ENCODE data around the gene ZNF648.
"Not testable (repeated sequence)": the region's sequence is repeated elsewhere in the genome, so short reads cannot be mapped to it uniquely, and the experiment has no call there.

The ZNF648 gene, protein sequence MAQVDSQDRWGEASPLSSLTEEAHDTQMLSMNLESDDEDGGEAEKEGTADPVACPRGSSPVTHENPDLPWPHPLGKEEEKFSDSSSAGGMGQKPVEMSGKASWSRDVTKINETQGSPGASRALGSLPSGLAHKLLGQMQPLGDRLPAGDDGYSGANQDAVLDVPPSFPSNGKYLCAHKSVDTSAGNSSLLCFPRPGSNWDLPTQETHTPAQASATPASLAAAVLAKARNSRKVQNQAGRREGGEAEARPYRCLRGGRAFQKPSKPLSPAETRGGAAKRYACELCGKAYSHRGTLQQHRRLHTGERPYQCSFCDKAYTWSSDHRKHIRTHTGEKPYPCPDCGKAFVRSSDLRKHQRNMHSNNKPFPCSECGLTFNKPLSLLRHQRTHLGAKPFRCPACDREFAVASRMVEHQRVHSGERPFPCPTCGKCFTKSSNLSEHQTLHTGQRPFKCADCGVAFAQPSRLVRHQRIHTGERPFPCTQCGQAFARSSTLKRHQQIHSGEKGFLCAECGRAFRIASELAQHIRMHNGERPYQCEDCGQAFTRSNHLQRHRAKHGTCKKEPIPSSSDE

DNA sequence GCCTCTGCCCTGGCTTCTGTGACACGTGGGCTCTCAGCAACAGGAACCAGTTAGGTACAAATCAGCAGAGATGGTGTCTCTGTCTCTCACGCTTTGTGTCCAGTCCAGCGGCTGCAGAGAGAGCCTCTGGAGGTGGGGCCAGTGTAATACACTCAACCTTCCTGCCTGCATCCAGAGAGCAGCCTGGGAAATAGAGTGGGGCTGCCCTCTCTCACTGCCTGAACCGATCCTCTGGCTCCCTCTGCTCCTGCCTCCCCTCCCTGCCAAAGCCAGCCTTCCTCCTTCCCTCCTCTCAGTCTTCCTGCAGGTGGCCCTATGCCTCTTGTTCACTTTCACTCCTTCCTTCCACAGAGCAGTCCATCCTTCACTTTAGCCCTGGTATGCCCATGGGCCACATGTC is at the start of gene ZNF648:
TSS of gene ZNF648 (minus strand) at position 119 of the 400 bp plus-strand sequence. CDS start 3,702 bp downstream, outside the sequence.
- DNase-seq, result no peak

- DNase-seq, result no peak
Observed at GRCh38 chr1:182110635-182111034, 49.1 kb upstream of the ZNF648 start.

GRCh38 chr1:182109771-182110170 is 48.3 kb upstream of the ZNF648 start:
- DNase-seq, result no peak

DNA sequence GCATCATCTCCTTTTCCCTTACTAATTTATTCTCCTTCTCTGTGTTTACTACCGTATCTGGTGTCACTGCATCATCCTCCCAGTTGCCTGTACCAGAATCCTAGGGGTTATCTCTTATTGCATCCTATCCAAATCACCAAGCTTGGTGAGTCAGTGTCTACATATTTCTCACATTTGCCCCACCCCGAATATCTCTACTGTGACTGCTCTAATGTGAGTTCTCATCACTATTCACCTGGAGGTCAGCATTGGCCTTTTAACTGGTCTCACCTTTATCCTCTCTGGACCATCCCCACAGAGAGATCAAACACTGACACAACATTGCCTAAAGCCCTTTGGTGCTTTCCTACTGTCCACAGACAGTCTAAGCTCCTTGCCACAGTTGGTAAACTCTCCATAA is 45.7 kb upstream of the ZNF648 start:
- DNase-seq, result no peak

DNA sequence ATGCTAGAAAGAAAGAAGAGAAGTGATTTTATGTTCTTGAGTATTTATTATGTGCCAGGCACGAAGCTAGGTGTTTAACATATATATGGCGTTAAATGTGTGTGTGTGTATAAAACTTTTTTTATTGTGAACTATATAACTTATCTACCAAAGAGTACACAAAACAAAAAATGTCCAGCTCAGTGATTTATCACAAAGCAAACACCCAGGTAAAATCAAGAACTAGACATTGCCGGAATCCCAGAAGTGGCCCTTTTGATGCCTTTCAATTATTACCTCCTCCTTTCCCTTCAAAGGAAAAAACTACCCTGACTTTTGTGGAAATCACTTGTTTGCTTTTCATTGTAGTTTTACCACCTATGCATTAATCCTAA is 40.5 kb upstream of the ZNF648 start:
- no peak for DNase-seq

DNA sequence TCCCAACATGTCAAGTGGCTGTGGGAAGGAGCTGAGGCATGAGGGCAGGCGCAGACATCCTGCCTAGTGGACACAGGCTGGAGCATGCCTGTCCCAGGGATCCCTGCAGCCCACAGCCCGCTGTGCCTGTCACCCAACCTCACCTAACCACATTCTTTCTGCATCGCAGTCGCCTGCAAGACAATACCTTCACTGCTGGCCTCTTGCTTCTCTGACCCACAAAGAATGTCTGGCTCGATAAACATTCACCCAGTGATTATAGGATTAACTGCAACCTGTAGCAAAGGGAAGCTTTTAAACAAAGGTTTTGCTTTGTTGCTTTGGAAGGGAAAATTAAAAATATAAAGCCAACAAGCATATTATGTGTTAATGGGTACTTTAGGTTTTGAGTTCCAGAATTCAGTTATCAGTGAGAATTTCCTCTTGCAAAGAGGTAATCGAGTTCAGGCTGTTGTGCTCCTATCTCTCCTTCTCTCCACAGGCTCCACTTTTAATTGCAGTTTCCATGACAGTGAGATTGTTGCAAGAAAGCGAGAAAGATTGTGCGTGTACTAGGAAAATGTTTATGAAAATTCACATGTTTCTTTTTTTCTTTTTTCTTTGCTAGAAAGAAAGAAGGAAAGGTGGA is 40.0 kb upstream of the ZNF648 start:
- DNase-seq, result no peak

DNA sequence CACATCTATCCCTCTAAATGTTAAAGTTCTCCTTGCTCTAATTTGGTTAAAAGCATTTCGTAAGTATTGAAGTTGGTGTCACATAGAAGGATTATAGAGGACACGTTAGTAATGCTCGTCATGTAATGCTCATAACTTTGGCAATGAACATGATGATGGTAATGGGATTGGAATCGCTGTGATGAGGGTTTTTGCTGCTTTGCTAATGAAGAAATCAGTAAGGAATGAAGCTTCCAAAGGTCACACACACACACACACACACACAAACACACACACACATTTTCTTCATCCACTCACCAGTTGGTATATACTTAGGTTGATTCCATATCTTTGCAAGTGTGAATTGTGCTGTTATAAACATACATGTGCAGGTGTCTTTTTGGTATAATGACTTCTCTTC is 36.8 kb upstream of the ZNF648 start:
- no peak for DNase-seq

DNA sequence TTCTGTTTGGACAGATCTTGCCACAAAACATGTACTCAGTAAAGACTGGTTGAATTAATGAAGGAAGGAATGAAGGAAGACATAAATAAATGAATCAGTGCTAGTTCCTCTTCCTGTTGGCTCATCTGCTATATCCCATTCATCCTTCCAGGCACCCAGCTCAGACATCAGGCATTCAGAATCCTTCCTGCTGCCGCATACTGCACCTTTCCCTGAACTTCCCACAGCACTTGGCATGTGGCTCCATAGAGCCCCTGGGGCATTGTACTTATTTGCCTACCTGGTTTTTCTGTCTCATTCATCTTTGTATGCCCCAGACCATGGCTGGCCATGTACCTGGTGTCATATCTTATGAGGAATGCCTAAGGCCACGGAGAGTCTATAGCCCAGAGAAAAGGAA is 34.4 kb upstream of the ZNF648 start:
- DNase-seq, result no peak

DNA sequence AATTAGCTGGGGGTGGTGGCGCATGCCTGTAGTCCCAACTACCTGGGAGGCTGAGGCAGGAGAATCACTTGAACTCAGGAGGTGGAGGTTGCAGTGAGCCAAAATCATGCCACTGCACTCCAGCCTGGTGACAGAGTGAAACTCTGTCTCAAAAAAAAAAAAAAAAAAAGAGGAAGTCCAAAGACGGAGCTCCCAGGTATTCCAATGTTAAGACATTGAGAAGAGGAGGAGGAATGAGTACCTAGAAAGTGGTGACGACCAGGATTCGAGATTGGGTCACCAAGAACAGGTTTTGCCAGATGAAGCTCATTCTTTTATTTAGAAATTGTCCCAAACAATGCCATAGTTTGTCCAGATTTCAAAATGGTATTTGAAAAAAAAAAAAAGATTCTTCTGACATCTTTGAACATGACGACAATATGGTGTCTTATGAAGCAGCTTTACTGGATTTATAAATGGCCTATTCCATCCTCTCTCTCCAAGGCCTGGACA is 33.0 kb upstream of the ZNF648 start:
- not testable (repeated sequence) for DNase-seq

GRCh38 chr1:182093781-182094180 is 32.3 kb upstream of the ZNF648 start:
- DNase-seq, result no peak

DNA sequence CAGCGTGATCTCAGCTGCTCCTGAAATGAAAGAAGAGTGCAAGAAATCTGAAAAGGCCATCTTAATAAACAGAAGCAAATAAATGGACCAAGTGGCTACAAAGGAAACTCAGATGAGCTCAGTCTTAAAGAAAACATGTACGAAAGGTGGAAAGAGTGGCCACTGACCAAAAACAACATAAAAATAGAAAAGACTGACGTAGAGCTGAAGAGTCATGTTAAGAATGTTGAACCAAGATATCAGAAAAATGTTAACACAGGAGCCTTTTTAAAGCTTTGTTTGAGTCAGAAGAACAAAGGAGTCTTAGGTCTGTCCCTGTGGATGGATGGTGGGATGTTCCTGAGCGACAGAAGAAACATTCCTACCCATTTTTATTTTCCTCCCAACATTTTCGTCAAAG is 30.8 kb upstream of the ZNF648 start:
- DNase-seq, result no peak

- DNase-seq, result no peak
Observed at GRCh38 chr1:182091083-182091482, 29.6 kb upstream of the ZNF648 start.

GRCh38 chr1:182087719-182088350 is 26.3 kb upstream of the ZNF648 start:
- no peak for DNase-seq

GRCh38 chr1:182087304-182087703 is 25.8 kb upstream of the ZNF648 start:
- DNase-seq, result no peak

DNA sequence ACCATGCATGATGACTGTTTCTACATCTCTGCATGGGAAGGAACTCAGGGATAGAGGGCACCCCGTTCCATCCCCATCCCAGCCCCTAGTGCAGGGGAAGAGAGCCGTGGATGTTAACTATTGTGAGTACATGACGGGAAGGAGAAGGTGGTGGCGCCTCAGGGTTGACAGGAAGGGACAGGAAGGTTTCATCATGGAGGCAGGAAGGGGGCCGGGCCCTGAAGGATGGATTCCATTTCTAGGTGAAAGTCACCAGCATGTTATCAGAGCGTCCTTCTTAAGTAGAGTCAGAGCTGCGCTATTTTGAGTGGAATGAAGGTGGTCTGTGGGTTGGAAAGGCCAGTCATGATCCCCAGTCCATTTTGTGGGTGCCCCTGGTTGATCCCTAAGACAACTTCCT is 25.1 kb upstream of the ZNF648 start:
- no peak for DNase-seq

GRCh38 chr1:182086136-182086535 is 24.6 kb upstream of the ZNF648 start:
- no peak for DNase-seq

- DNase-seq, result no peak
Observed at GRCh38 chr1:182085726-182086125, 24.2 kb upstream of the ZNF648 start.

- DNase-seq, result peak; percentile 16
Observed at GRCh38 chr1:182084487-182085316, 23.2 kb upstream of the ZNF648 start.

GRCh38 chr1:182083851-182084486 is 22.5 kb upstream of the ZNF648 start:
- DNase-seq, result no peak

DNA sequence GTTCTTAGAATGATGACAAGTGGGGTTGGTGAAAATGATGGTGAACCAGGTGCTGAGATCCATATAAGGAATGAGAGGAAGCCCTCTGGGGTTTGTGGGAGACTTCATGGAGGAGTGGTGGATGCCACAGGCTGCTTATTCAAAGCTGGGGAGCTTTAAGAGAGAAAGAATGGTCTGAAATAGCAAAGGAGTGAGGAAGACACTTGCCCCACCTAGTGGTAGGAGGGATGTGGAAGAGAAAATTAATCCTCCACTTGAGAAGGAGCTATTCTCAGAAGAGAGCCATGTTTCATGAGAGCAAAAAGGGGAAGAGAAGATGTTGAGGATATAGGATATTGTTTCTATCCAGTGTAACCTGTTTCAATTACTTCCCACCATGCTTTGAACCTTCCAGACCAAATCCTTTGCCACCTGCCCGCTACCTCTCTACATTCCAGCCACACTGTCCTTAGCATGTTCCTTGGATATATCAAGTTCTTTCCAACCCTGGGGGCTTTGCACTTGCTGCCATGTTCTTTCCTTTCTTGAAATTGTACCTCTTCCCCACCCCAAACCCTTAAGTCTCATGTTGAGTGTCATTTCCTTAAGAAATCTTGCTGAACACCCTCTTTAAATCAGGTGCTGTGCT is 19.6 kb upstream of the ZNF648 start:
- DNase-seq, result no peak

GRCh38 chr1:182080040-182080439 is 18.5 kb upstream of the ZNF648 start:
- no peak for DNase-seq

GRCh38 chr1:182071924-182072323 is 10.4 kb upstream of the ZNF648 start:
- no peak for DNase-seq

All from NCI-H2081 treated with DMSO at 0.1 percent for 48 hours (cell line).